Cardiac muscle cell (in vitro differentiated cells and primary cell): Measurements from ENCODE around the gene CLN5. TPM values are rescaled to one million over a fixed set of nuclear protein-coding genes. Genes with fewer than 3 reads are reported as not detected.
A peak's percentile ranks its signal among the peaks of the same experiment; 100 is the strongest.

Source experiments
- DNase-seq, 2 donors: peaks; one replicate each; pipeline versions ENCODE4 v3.0.0 to v3.0.0-alpha.2; 2010 to 2017; ENCODE audit warnings: low read depth in 1 of 2, low spot score in 1 of 2
- H3K27ac ChIP-seq: fragments of 200-600 bp; sonication (generic); 2 replicates; pipeline ENCODE4 v1.5.1; 2016
- H3K27me3 ChIP-seq: fragments of 200-600 bp; sonication (generic); 2 replicates; pipeline ENCODE4 v1.6.0; 2016; ENCODE audit warnings: control low read depth
- H3K36me3 ChIP-seq: fragments of 200-600 bp; sonication (generic); 2 replicates; pipeline ENCODE4 v1.5.1; 2016; ENCODE audit warnings: control low read depth
- H3K4me1 ChIP-seq: fragments of 200-600 bp; sonication (generic); 2 replicates; pipeline ENCODE4 v1.8.1; 2017; ENCODE audit warnings: low read depth, mild to moderate bottlenecking, mixed run types
- H3K4me3 ChIP-seq: fragments of 200-600 bp; sonication (generic); 2 replicates; pipeline ENCODE4 v1.5.1; 2016; ENCODE audit warnings: mild to moderate bottlenecking
- H3K9me3 ChIP-seq: fragments of 200-600 bp; sonication (generic); 2 replicates; pipeline ENCODE4 v1.5.1; 2017; ENCODE audit warnings: low read depth, mild to moderate bottlenecking, control low read depth
- polyA plus RNA-seq: library from polyadenylated mRNA; unstranded; fragments of >200 nt; fragmentation: Nextera tagmentation; extraction: Ambion mirVana; gene quantifications from 2 replicates; pipeline ENCODE4 v1.2.1, GENCODE V29; 2016
- total RNA-seq: library from RNA; depleted of rRNA; stranded (reverse); fragments of >200 nt; gene quantifications from 2 replicates; pipeline ENCODE4 v1.2.3, GENCODE V29; 2016
- TF ChIP-seq, protein P1 (sequence below): IDR thresholded peaks from 2 replicates; pipeline ENCODE4 v1.5.1; 2012; ENCODE audit warnings: low read depth, mild to moderate bottlenecking, low read length

Gene CLN5
- total RNA-seq: 11.1 and 18.6 TPM in 2 replicates
- polyA plus RNA-seq: 22.9 and 26.5 TPM in 2 replicates

GRCh38 chr13:76991796-76992547, at the start of gene CLN5:
Gene CLN5 (plus strand): TSS chr13:76992081. CDS start chr13:76992099, 18 bp downstream.
- H3K4me3 ChIP-seq: peak within 1 kb of the TSS; percentile 68
- H3K27ac ChIP-seq: peak within 1 kb of the TSS; percentile 89
- peaks cover 5% of the 10 kb centered on the region for H3K4me1 ChIP-seq
- H3K36me3 ChIP-seq: no peaks in the 10 kb centered on the region
- TF ChIP-seq, protein P1, sequence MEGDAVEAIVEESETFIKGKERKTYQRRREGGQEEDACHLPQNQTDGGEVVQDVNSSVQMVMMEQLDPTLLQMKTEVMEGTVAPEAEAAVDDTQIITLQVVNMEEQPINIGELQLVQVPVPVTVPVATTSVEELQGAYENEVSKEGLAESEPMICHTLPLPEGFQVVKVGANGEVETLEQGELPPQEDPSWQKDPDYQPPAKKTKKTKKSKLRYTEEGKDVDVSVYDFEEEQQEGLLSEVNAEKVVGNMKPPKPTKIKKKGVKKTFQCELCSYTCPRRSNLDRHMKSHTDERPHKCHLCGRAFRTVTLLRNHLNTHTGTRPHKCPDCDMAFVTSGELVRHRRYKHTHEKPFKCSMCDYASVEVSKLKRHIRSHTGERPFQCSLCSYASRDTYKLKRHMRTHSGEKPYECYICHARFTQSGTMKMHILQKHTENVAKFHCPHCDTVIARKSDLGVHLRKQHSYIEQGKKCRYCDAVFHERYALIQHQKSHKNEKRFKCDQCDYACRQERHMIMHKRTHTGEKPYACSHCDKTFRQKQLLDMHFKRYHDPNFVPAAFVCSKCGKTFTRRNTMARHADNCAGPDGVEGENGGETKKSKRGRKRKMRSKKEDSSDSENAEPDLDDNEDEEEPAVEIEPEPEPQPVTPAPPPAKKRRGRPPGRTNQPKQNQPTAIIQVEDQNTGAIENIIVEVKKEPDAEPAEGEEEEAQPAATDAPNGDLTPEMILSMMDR: no peak
- H3K9me3 ChIP-seq: no peaks in the 10 kb centered on the region
- no peaks in the 10 kb centered on the region for H3K27me3 ChIP-seq
- DNase-seq: peak; percentile 96

GRCh38 chr13:76942363-76942762, 49.5 kb upstream of the CLN5 start:
- Histone ChIP-seq H3K27me3 (no peaks in the 10 kb centered on the region), H3K27ac (no peak overlapping the region), H3K4me1 (no peaks in the 10 kb centered on the region), H3K9me3 (no peaks in the 10 kb centered on the region), H3K36me3 (no peaks in the 10 kb centered on the region), H3K4me3 (no peak overlapping the region)
- DNase-seq: no peak
- TF ChIP-seq, protein P1: no peak

- Histone ChIP-seq H3K4me1 (no peaks in the 10 kb centered on the region), H3K27me3 (no peaks in the 10 kb centered on the region), H3K36me3 (no peaks in the 10 kb centered on the region), H3K9me3 (no peaks in the 10 kb centered on the region), H3K27ac (no peak overlapping the region), H3K4me3 (no peak overlapping the region)
- no peak for DNase-seq
- TF ChIP-seq, protein P1: no peak
Observed at GRCh38 chr13:76943646-76944045, 48.2 kb upstream of the CLN5 start.

GRCh38 chr13:76944456-76944855, 47.4 kb upstream of the CLN5 start:
- Histone ChIP-seq H3K27ac (no peak overlapping the region), H3K27me3 (no peaks in the 10 kb centered on the region), H3K4me1 (no peaks in the 10 kb centered on the region), H3K36me3 (no peaks in the 10 kb centered on the region), H3K4me3 (no peak overlapping the region), H3K9me3 (no peaks in the 10 kb centered on the region)
- TF ChIP-seq, protein P1: no peak
- peak in 1 of 2 donors; percentile 70 for DNase-seq

DNA sequence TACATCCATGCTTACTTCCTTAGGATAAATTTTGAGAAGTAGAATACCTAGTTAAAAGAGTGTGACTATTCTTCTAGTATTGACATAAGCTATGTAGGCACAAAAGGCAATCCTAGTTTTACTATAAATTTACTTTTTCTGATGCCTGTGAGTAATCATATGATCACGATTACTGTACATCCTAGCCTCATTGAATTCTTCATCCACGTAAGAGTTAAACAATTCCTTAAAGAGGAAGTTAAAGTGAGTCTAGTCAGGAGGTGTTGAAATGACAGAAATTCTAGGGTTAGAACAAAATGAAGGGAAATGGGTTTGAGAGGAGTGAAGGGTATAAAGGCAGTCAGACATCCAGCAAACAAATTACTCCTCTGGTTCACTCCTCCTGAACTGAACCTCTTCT, 43.7 kb upstream of the CLN5 start, which contains the start of gene ACOD1:
TSS of gene ACOD1 (plus strand) at position 363 of the 400 bp plus-strand sequence. CDS start 48 bp downstream, outside the sequence.
- TF ChIP-seq, protein P1: no peak
- no peak for DNase-seq
- Histone ChIP-seq H3K27me3 (no peaks in the 10 kb centered on the region), H3K4me1 (no peaks in the 10 kb centered on the region), H3K9me3 (no peaks in the 10 kb centered on the region), H3K4me3 (no peak within 1 kb of the TSS), H3K27ac (no peak within 1 kb of the TSS), H3K36me3 (no peaks in the 10 kb centered on the region)
